DOHH2 (cell line): ENCODE measurements around the gene BRIP1.

Experiments used
- H3F3A ChIP-seq: fragments of 200-600 bp; sonication (generic), shearing (Covaris generic); 2 replicates; pipeline ENCODE4 v1.6.0; 2016; ENCODE audit warnings: antibody characterized with exemption, mild to moderate bottlenecking; ENCODE audit not compliant: control insufficient read depth, insufficient read depth
- H3K27ac ChIP-seq: fragments of 200-600 bp; sonication (generic); 2 replicates; pipeline ENCODE4 v1.5.1; 2014; ENCODE audit warnings: low read depth, mild to moderate bottlenecking, low read length, moderate library complexity
- H3K27me3 ChIP-seq: fragments of 200-600 bp; sonication (generic); 2 replicates; pipeline ENCODE4 v1.6.1; 2014; ENCODE audit warnings: mild to moderate bottlenecking, low read length, mixed read lengths; ENCODE audit not compliant: control insufficient read depth
- H3K36me3 ChIP-seq: fragments of 200-600 bp; sonication (generic); 2 replicates; pipeline ENCODE4 v1.6.1; 2014; ENCODE audit warnings: mild to moderate bottlenecking, low read length, moderate library complexity, mixed read lengths; ENCODE audit not compliant: control insufficient read depth
- H3K4me1 ChIP-seq: fragments of 200-600 bp; sonication (generic); 2 replicates; pipeline ENCODE4 v1.6.1; 2014; ENCODE audit warnings: mild to moderate bottlenecking, low read length, mixed read lengths; ENCODE audit not compliant: control insufficient read depth
- H3K4me2 ChIP-seq: fragments of 200-600 bp; sonication (generic); 2 replicates; pipeline ENCODE4 v1.6.0; 2014; ENCODE audit warnings: mild to moderate bottlenecking, low read length, moderate library complexity
- H3K4me3 ChIP-seq: fragments of 200-600 bp; sonication (generic); 2 replicates; pipeline ENCODE4 v1.5.1; 2014; ENCODE audit warnings: mild to moderate bottlenecking, low read length, mixed read lengths
- H3K79me2 ChIP-seq: fragments of 200-600 bp; sonication (generic); 2 replicates; pipeline ENCODE4 v1.6.1; 2014; ENCODE audit warnings: mild to moderate bottlenecking, low read length, mixed read lengths; ENCODE audit not compliant: control insufficient read depth
- H3K9me2 ChIP-seq: fragments of 200-600 bp; sonication (generic); replicated peaks from 2 replicates; pipeline ENCODE4 v1.6.1; 2014; ENCODE audit warnings: mild to moderate bottlenecking, low read length, mixed read lengths; ENCODE audit not compliant: control insufficient read depth
- H3K9me3 ChIP-seq: fragments of 200-600 bp; sonication (generic); 2 replicates; pipeline ENCODE4 v1.6.1; 2014; ENCODE audit warnings: antibody characterized with exemption, low read length, mixed read lengths; ENCODE audit not compliant: control insufficient read depth, insufficient read depth
- H4K20me1 ChIP-seq: fragments of 200-600 bp; sonication (generic); 2 replicates; pipeline ENCODE4 v1.6.0; 2014; ENCODE audit warnings: low read depth, mild to moderate bottlenecking, antibody characterized with exemption, low read length, moderate library complexity; ENCODE audit not compliant: control insufficient read depth, insufficient read depth
- EZH2phosphoT487 ChIP-seq: fragments of 200-600 bp; sonication (generic); IDR thresholded peaks from 2 replicates; pipeline ENCODE4 v1.6.1; 2017; ENCODE audit warnings: borderline replicate concordance, mild to moderate bottlenecking, antibody characterized with exemption, low read length, moderate library complexity, mixed read lengths
- TF ChIP-seq, protein P1 (sequence below): fragments of 200-600 bp; sonication (generic); IDR thresholded peaks from one replicate; pipeline ENCODE4 v1.5.1; 2014; ENCODE audit warnings: antibody characterized with exemption, mild to moderate bottlenecking, low read depth, low read length; ENCODE audit not compliant: poor library complexity, severe bottlenecking

The BRIP1 gene

DNA sequence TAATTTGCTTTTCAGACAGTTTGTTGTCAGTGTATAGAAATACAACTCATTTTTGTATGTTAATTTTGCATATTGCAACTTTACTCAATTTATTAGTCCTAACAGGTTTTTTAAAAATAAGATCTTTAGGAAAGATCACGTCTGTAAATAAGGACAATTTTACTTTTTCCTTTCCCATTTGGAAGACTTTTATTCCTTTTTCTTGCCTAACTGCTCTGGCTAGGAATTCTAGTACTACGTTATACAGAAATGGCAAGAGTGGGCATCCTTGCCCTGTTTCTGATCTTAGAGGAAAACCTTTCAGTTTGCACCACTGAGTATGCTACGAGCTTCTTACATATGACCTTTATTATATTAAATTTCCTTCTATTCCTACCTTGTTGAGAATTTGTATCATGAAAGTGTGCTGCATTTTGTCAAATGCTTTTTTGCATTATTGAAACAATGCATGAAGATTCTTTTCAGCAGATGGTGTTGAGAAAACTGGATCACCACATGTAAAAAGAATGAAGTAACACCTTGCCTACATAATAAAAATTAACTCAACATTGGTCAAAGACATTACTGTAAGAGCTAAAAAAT, 113.4 kb downstream of the BRIP1 start:
- Histone ChIP-seq H3F3A (no peaks in the 10 kb centered on the region), H3K27me3 (no peaks in the 10 kb centered on the region), H3K4me1 (no peaks in the 10 kb centered on the region), H4K20me1 (no peaks in the 10 kb centered on the region), H3K27ac (no peak overlapping the region), H3K36me3 (peaks cover 78% of the 10 kb centered on the region), H3K79me2 (no peaks in the 10 kb centered on the region), H3K4me2 (no peak overlapping the region), H3K9me2 (no peaks in the 10 kb centered on the region), H3K9me3 (peaks cover 20% of the 10 kb centered on the region; the same call in 1 of the 2 replicates), H3K4me3 (no peak overlapping the region)
- TF ChIP-seq, protein P1, sequence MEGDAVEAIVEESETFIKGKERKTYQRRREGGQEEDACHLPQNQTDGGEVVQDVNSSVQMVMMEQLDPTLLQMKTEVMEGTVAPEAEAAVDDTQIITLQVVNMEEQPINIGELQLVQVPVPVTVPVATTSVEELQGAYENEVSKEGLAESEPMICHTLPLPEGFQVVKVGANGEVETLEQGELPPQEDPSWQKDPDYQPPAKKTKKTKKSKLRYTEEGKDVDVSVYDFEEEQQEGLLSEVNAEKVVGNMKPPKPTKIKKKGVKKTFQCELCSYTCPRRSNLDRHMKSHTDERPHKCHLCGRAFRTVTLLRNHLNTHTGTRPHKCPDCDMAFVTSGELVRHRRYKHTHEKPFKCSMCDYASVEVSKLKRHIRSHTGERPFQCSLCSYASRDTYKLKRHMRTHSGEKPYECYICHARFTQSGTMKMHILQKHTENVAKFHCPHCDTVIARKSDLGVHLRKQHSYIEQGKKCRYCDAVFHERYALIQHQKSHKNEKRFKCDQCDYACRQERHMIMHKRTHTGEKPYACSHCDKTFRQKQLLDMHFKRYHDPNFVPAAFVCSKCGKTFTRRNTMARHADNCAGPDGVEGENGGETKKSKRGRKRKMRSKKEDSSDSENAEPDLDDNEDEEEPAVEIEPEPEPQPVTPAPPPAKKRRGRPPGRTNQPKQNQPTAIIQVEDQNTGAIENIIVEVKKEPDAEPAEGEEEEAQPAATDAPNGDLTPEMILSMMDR: no peak
- no peak for TF ChIP-seq EZH2phosphoT487

DNA sequence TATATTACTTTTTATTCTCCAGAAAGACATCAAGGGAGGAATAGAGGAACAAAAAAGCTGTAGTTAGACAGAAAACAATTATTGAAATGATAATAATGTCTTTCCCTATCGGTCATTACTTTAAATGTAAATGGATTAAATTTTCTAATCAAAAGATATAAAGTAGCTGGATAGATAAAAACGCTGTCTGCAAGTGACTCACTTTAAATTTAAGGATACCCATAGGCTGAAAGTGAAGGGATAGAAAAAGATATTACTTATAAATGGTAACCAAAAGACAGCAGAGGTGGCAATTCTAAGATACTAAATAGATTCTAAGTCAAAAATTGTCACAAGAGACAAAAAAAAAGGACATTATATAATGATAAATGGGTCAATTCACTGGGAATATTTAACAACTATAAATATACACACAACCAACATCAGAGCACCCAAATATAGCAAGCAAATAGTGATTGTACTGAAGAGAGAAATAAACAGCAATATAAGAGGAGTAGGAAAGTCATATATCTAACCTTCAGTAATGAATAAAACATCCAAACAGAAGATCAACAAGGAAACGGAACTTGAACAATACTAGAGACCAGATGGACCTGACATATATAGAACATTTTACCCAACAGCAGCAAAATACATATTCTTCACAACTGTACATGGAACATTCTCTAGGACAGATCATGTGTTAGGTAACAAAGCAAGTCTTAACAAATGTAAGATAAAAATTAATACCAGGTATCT, 116.9 kb downstream of the BRIP1 start:
- H3K9me2 ChIP-seq: no peaks in the 10 kb centered on the region
- peaks cover 84% of the 10 kb centered on the region for H3K36me3 ChIP-seq
- H3F3A ChIP-seq: no peaks in the 10 kb centered on the region
- H3K27me3 ChIP-seq: no peaks in the 10 kb centered on the region
- H3K27ac ChIP-seq: no peak overlapping the region
- H3K4me2 ChIP-seq: no peak overlapping the region
- H3K9me3 ChIP-seq: peaks cover 24% of the 10 kb centered on the region; the same call in 1 of the 2 replicates
- TF ChIP-seq, protein P1: no peak
- no peak for TF ChIP-seq EZH2phosphoT487
- H3K4me3 ChIP-seq: no peak overlapping the region
- no peaks in the 10 kb centered on the region for H3K4me1 ChIP-seq
- no peaks in the 10 kb centered on the region for H4K20me1 ChIP-seq
- H3K79me2 ChIP-seq: no peaks in the 10 kb centered on the region

DNA sequence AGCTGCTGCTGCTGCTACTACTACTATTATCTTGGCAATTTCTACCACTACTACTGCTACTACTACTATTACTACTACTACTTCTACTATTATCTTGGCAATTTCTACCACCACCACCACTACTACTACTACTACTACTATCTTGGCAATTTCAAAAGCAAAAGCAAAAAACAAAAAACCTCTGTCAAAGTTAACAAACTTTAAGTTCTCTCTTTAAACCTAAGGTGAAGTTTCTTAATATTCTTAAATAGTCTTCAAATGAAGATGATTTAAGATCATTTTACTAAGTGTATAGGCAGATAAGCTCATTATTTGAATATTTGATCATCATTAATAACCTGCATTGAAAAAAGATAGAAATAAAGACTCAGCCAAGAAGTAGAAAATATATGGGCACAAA, 118.5 kb downstream of the BRIP1 start:
- H3K4me1 ChIP-seq: no peaks in the 10 kb centered on the region
- H3K36me3 ChIP-seq: peaks cover 84% of the 10 kb centered on the region
- H3K27ac ChIP-seq: no peak overlapping the region
- H3F3A ChIP-seq: no peaks in the 10 kb centered on the region
- H3K4me2 ChIP-seq: no peak overlapping the region
- no peak overlapping the region for H3K4me3 ChIP-seq
- peaks cover 26% of the 10 kb centered on the region; the same call in 1 of the 2 replicates for H3K9me3 ChIP-seq
- TF ChIP-seq EZH2phosphoT487: no peak
- TF ChIP-seq, protein P1: no peak
- H4K20me1 ChIP-seq: no peaks in the 10 kb centered on the region
- no peaks in the 10 kb centered on the region for H3K27me3 ChIP-seq
- H3K79me2 ChIP-seq: no peaks in the 10 kb centered on the region
- no peaks in the 10 kb centered on the region for H3K9me2 ChIP-seq
